Subcutaneous adipose tissue (tissue), 4 donors: ENCODE measurements around the gene ADGRL2. TPM values are rescaled to one million over a fixed set of nuclear protein-coding genes. Genes with fewer than 3 reads are reported as not detected.

Experiments used
- CTCF ChIP-seq: fragments of 450-650 bp; IDR thresholded peaks from one replicate; pipeline ENCODE4 v1.5.1; 2016; ENCODE audit warnings: low read depth, mild to moderate bottlenecking, control low read depth, antibody characterized with exemption, moderate library complexity
- total RNA-seq, 4 donors: library from RNA; depleted of rRNA; stranded (reverse); fragments of >200 nt; gene quantifications; one replicate each; pipeline ENCODE4 v1.1.0, GENCODE V29; 2016

Gene ADGRL2
- total RNA-seq, 4 donors from 2014 or later = 59.7 to 74.2 (median 69.0) TPM

- no peak for TF ChIP-seq CTCF
Observed at GRCh38 chr1:81920245-81920740, 119.6 kb downstream of the ADGRL2 start.

- no peak for TF ChIP-seq CTCF
Observed at GRCh38 chr1:81920886-81921285, 120.2 kb downstream of the ADGRL2 start.

DNA sequence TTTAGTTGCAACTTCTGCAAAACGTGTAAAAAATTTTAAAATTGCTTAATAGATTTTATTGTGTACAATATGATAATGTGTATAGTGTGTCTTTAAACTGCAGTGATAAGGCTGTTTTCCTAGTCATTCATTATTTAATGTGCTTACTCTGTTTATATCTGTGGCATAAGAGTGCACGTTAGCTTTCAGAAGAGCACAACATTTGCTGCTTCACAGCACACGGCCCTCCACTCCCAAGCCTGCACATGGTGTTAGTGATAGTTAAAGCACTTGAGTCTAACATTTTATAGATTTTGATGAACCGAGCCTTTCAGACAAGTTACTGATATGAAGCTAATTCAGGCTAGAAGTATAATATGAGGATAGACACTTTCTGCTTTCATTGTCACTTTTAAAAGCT lies 120.6 kb downstream of the ADGRL2 start:
- no peak for TF ChIP-seq CTCF

DNA sequence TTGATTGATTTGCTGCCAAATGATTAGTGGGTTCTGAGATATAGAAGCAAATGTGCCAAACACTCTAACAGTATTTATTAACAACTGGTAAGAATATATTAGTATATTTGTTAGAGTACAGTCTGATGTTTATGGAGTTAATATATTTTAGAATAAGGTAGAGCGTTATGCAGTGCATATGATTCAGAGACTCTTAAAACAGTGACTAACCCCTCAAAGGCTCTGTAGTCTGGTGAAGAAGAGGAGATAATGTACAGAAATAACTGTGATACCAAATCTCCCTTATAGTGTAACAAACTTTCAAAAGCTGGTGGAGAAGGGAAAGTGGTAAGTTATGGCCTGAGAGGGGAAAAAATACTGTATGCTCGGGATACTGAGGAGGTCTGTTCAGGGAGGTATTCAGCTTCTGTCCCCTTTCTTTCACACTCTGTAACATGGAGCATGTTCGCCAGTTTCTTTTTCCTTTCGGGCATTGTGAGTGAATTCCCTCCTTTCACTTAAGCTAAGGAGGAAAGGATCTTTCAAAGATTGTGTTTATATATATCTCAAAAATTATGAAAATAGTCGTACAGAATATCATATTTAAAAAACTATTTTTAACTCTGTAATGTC lies 121.2 kb downstream of the ADGRL2 start:
- no peak for TF ChIP-seq CTCF

DNA sequence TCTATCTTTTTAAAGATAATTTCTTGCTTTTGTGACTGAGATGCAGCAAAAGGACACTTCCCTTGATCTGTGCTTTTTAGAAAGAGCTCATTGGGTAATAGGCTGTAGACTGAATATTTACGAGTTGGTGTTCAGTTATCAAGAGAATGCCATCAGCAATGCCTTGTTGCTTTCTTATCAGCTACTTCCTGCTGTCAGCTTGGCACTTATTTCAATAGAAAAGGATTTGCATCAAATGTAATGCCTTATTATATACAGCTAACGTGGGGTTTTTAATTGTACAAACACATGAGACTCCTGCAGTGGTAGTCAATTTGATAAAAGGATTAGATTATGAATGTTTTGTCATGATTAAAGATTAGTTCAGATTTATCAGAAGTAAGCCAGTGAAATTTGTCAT lies 122.2 kb downstream of the ADGRL2 start:
- no peak for TF ChIP-seq CTCF

DNA sequence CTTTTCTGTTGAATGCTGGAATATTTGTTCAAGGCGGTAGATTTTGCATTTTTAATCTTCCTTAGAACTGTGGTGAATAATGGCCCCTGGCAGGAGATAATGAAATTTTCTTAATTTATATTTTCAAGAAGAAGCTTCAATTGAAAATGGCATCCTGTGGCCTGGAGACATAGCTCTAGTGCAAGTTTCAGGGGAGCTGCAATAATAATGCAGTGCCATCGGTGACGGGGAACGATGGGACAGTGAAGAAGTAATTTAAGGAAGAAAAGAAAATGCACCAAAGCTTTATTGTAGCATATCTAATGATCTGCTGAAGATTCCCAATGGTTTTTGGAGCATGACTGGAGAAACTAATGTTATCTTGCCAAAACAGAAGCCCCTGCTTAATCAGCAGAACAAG lies 128.4 kb downstream of the ADGRL2 start:
- TF ChIP-seq CTCF = no peak

- TF ChIP-seq CTCF = no peak
Observed at GRCh38 chr1:81936853-81937252, 136.1 kb downstream of the ADGRL2 start.
